K562 (cell line): ENCODE measurements around the gene POGLUT2. TPM values are rescaled to one million over a fixed set of nuclear protein-coding genes. Genes with fewer than 3 reads are reported as not detected.
A peak's percentile ranks its signal among the peaks of the same experiment; 100 is the strongest.

Source experiments
- ARID1B ChIP-seq: fragments of 450-650 bp; IDR thresholded peaks from 2 replicates; pipeline ENCODE4 v1.6.1; 2016; ENCODE audit warnings: antibody characterized with exemption, mild to moderate bottlenecking, inconsistent platforms
- ARID2 ChIP-seq: fragments of 450-650 bp; IDR thresholded peaks from 2 replicates; pipeline ENCODE4 v1.6.1; 2017; ENCODE audit warnings: antibody characterized with exemption, mild to moderate bottlenecking
- NEUROD1 ChIP-seq: fragments of 150-350 bp; IDR thresholded peaks from 2 replicates; pipeline ENCODE4 v1.6.1; 2014; ENCODE audit warnings: borderline replicate concordance, low read length, low read depth; ENCODE audit not compliant: partially characterized antibody
- SIN3B ChIP-seq: fragments of 450-650 bp; IDR thresholded peaks from 2 replicates; pipeline ENCODE4 v1.6.1; 2017; ENCODE audit warnings: low read depth, mild to moderate bottlenecking, moderate library complexity
- TEAD1 ChIP-seq, 2 experiments: fragments of 450-650 bp in 1 of 2; sonication (generic) in 1 of 2; formaldehyde crosslinking; IDR thresholded peaks; 2 replicates each; pipeline versions ENCODE4 v1.4.0 to v1.8.0; 2020 to 2022; ENCODE audit warnings: mild to moderate bottlenecking in 2 of 2, missing genetic modification reagents in 1 of 2
- U2AF1 ChIP-seq: fragments of 200-400 bp; formaldehyde crosslinking; optimal IDR thresholded peaks from 2 replicates; pipeline ENCODE3; 2017; ENCODE audit warnings: mild to moderate bottlenecking, low read depth, low read length, moderate library complexity
- ZBED1 ChIP-seq: IDR thresholded peaks from 2 replicates; pipeline ENCODE4 v1.6.1; 2014
- ZNF318 ChIP-seq, 2 experiments: fragments of 450-650 bp; IDR thresholded peaks; 2 replicates each; pipeline ENCODE4 v1.6.1; 2016; ENCODE audit warnings: mild to moderate bottlenecking in 2 of 2, borderline replicate concordance in 1 of 2, low read depth in 1 of 2, moderate library complexity in 1 of 2
- polyA plus RNA-seq, 8 experiments: library from polyadenylated mRNA; depleted of rRNA in 4 of 8; stranded (reverse) in 5 of 8; unstranded in 3 of 8; fragments of >200 nt; fragmentation: Nextera tagmentation in 2 of 8; fragmentation: Illumina TruSeq in 1 of 8; extraction: Ambion mirVana in 2 of 8; extraction: Trizol in 1 of 8; gene quantifications; 2 replicates each; pipeline versions ENCODE4 v1.2.1 to v1.2.3, GENCODE V29; 2011 to 2014; ENCODE audit warnings: inconsistent platforms in 1 of 8, missing spikeins in 1 of 8
- total RNA-seq, 7 experiments: library from RNA; depleted of rRNA in 6 of 7; stranded (reverse); fragments of >200 nt in 6 of 7; fragmentation: Illumina TruSeq in 2 of 7; extraction: Trizol in 2 of 7; gene quantifications; 2 replicates each; pipeline versions ENCODE4 v1.2.1 to v1.2.3, GENCODE V29; 2011 to 2021; ENCODE audit warnings: low replicate concordance in 1 of 7
- TF ChIP-seq, protein P1 (sequence below): fragments of 450-650 bp; formaldehyde crosslinking; IDR thresholded peaks from 2 replicates; pipeline ENCODE4 v1.4.0; 2020; ENCODE audit warnings: mild to moderate bottlenecking

The POGLUT2 gene
- total and polyA plus RNA-seq, 9 of the 15 experiments (the other 6 are each of a cell fraction or from before 2014, with no cell fraction given), result 3.8 to 11.8 (median 10.8) TPM

DNA sequence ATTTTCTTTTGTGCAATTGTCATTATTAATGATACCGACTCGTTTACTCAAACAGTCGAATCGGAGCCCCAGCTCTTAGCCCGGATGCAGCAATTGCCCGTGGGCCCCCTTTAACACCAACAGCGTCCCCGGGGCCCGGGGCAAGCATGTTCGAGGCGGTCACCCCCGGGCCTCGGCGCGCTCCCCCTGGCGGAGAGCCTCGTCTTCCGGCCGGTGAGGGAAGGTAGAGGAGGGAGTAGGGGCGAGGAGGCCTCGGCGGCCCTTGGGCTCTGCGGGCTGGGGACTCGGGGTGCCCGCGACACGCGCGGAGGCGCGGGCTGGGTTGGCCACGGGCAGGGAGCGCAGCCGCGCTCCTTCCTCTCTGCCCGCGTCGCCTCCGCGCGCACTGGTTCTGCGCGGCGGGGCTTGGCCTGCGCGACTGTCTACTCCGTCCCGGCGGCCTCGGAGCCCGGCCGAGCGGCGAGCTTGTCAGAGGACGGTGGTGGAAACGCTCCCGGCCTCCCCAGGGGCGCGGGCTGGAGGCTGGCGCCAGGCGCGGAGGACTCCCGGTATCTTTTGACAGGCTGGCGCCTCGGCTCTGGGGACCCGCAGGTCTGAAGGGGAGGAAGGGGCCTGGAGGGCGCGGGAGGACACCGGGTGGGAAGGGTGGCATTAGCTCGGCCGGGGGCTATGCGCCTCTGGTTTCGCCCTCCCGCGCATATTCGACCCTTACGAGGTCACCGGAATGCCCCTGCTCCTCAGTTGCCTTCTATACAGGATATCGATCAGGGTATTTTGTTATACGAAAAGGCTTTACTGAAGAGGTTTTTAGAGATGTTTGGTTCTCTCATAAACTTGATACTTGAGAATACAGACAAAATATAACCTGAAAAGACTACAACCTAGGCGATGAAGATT lies 1.6 kb upstream of the POGLUT2 start (continued):
- no peak for TF ChIP-seq ZNF318 (IDR thresholded peaks at IDR 0.05; ENCODE audit: borderline replicate concordance in 1 of 2, low read depth in 1 of 2)
- TF ChIP-seq NEUROD1, result no peak
- no peak for TF ChIP-seq ZBED1
- TF ChIP-seq U2AF1, result peak; percentile 14
- TF ChIP-seq, protein P1, sequence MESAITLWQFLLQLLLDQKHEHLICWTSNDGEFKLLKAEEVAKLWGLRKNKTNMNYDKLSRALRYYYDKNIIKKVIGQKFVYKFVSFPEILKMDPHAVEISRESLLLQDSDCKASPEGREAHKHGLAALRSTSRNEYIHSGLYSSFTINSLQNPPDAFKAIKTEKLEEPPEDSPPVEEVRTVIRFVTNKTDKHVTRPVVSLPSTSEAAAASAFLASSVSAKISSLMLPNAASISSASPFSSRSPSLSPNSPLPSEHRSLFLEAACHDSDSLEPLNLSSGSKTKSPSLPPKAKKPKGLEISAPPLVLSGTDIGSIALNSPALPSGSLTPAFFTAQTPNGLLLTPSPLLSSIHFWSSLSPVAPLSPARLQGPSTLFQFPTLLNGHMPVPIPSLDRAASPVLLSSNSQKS (CRISPR knock-in tag), result no peak
- TF ChIP-seq ARID2, result no peak
- no peak for TF ChIP-seq SIN3B
- TF ChIP-seq ARID1B, result no peak
- no peak for TF ChIP-seq TEAD1 (CRISPR knock-in tag; IDR thresholded peaks at IDR 0.05)
